Activated CD4-positive, alpha-beta T cell treated with anti-CD3 and anti-CD28 coated beads for 48 hours (primary cell): ENCODE results near the gene IQCB1.
"Not testable (repeated sequence)": the region's sequence is repeated elsewhere in the genome, so short reads cannot be mapped to it uniquely, and the experiment has no call there.

Experiments
- DNase-seq: peaks from one replicate; pipeline ENCODE4 v3.0.0-alpha.2; 2020

Gene IQCB1

GRCh38 chr3:121834671-121835464 is at the start of gene IQCB1, which contains the start of gene EAF2:
Gene IQCB1, minus strand, starts transcription at chr3:121835060. Its CDS starts 6,100 bp downstream, at chr3:121828960.
Gene EAF2, plus strand, starts transcription at chr3:121835209. Its CDS starts 77 bp downstream, at chr3:121835286.
- peak; percentile 97 for DNase-seq

- DNase-seq, result no peak
Measured at GRCh38 chr3:121883507-121883906, 48.6 kb upstream of the IQCB1 start.

- DNase-seq, result no peak
Measured at GRCh38 chr3:121878411-121878810, 43.6 kb upstream of the IQCB1 start.

GRCh38 chr3:121871430-121871829 is 36.6 kb upstream of the IQCB1 start:
- DNase-seq, result no peak

GRCh38 chr3:121870717-121871116 is 35.9 kb upstream of the IQCB1 start:
- DNase-seq, result no peak

- no peak for DNase-seq
Measured at GRCh38 chr3:121869736-121870135, 34.9 kb upstream of the IQCB1 start.

- no peak for DNase-seq
Measured at GRCh38 chr3:121863801-121864200, 28.9 kb upstream of the IQCB1 start.

- not testable (repeated sequence) for DNase-seq
Measured at GRCh38 chr3:121863247-121863646, 28.4 kb upstream of the IQCB1 start.

GRCh38 chr3:121857778-121858177 is 22.9 kb upstream of the IQCB1 start:
- DNase-seq, result not testable (repeated sequence)

GRCh38 chr3:121855555-121855954 is 20.7 kb upstream of the IQCB1 start:
- DNase-seq, result no peak

GRCh38 chr3:121852256-121852655 is 17.4 kb upstream of the IQCB1 start:
- DNase-seq, result no peak

GRCh38 chr3:121844892-121845291 is 10.0 kb upstream of the IQCB1 start:
- DNase-seq, result no peak

GRCh38 chr3:121839962-121840361 is 5.1 kb upstream of the IQCB1 start:
- no peak for DNase-seq

GRCh38 chr3:121836481-121836880 is 1.6 kb upstream of the IQCB1 start:
- DNase-seq, result no peak

- no peak for DNase-seq
Measured at GRCh38 chr3:121836064-121836463, 1.2 kb upstream of the IQCB1 start.

GRCh38 chr3:121835465-121835801 is 573 bp upstream of the IQCB1 start:
- DNase-seq, result no peak

- DNase-seq, result no peak
Measured at GRCh38 chr3:121834157-121834670, 646 bp downstream of the IQCB1 start.

GRCh38 chr3:121822973-121823372 is 11.9 kb downstream of the IQCB1 start:
- DNase-seq, result no peak

GRCh38 chr3:121821421-121822199 is 13.2 kb downstream of the IQCB1 start:
- no peak for DNase-seq

GRCh38 chr3:121819236-121819635 is 15.6 kb downstream of the IQCB1 start:
- DNase-seq, result no peak

- no peak for DNase-seq
Measured at GRCh38 chr3:121818578-121818977, 16.3 kb downstream of the IQCB1 start.

GRCh38 chr3:121817753-121818152 is 17.1 kb downstream of the IQCB1 start:
- DNase-seq, result no peak

- DNase-seq, result no peak
Measured at GRCh38 chr3:121809249-121809648, 25.6 kb downstream of the IQCB1 start.

- no peak for DNase-seq
Measured at GRCh38 chr3:121803771-121804320, 31.0 kb downstream of the IQCB1 start.
